Activated naive CD4-positive, alpha-beta T cell treated with anti-CD3 and anti-CD28 coated beads, Interleukin-2, amount 50 U/mL, for 72 hours (primary cell): ENCODE results near the gene REEP1. TPM values are rescaled to one million over a fixed set of nuclear protein-coding genes. Genes with fewer than 3 reads are reported as not detected.
"Not testable (repeated sequence)": the region's sequence is repeated elsewhere in the genome, so short reads cannot be mapped to it uniquely, and the experiment has no call there.

ENCODE experiments used
- ATAC-seq, 2 donors: fragments of 150-1000 bp; cut with Tn5 transposase; 2 replicates each; pipeline ENCODE4 v1.10.0; 2021; ENCODE audit warnings: mild to moderate bottlenecking in 2 of 2, moderate library complexity in 2 of 2
- DNase-seq, 2 donors: peaks; one replicate each; pipeline ENCODE4 v3.0.0; 2021 to 2022; ENCODE audit warnings: low spot score in 2 of 2
- H3K27ac Mint-ChIP-seq, 2 donors: one replicate each; pipeline ENCODE4 v1.8.0; 2022; ENCODE audit warnings: mild to moderate bottlenecking in 2 of 2, mixed read lengths in 2 of 2
- H3K36me3 Mint-ChIP-seq, 2 donors: one replicate each; pipeline ENCODE4 v1.8.0; 2022; ENCODE audit warnings: mixed read lengths in 2 of 2
- H3K9me3 Mint-ChIP-seq, 2 donors: one replicate each; pipeline ENCODE4 v1.8.0; 2022; ENCODE audit warnings: mixed read lengths in 2 of 2
- total RNA-seq, 2 donors: library from RNA; stranded (reverse); gene quantifications; one replicate each; pipeline ENCODE4 v1.2.3, GENCODE V29; 2022

Gene REEP1
- total RNA-seq, 2 donors from 2014 or later = 0.45 to 0.59 TPM

DNA sequence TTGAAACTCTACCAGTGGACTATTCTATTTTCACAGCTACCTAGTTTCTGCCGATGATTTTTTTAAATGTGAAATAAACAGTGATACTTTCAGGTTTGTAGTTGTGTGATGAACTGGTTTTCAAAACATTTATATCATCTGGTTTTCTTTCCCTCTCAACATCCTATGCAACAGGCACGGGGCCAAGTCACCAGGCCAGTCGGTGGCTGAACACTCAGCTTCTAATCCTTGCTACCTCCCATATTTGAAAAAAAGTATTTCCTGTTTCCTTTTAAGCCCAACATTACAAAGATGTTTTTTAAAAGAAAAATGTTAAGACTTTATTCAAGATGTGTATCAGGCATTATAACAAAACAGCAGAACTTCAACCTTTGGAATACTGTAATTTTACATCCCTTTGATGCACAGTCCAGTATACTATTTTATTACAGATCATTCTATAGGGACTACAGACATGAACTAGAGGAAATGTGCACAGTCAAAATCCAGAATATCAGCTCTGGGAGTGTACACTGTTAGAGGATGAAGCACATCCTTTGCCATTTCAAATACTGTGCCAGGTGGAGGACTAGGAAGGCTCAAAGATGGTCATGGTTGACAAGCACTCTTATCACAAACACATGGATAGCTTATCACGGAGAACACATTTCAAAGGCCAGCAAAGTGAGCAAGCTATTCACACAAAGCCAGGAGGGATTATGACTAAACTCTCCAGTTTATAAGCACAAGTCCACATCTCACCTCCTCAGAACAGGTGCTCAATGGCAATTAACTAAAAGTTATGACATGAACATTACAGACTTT lies 123.5 kb downstream of the REEP1 start:
- H3K36me3 Mint-ChIP-seq = peaks cover 5 to 25% of the 10 kb centered on the region in 2 donors
- DNase-seq = no peak
- peaks cover 0 to 4% of the 10 kb centered on the region in 2 donors for H3K9me3 Mint-ChIP-seq
- ATAC-seq = no peak
- peak overlapping the region; percentile 50 to 69 for H3K27ac Mint-ChIP-seq

DNA sequence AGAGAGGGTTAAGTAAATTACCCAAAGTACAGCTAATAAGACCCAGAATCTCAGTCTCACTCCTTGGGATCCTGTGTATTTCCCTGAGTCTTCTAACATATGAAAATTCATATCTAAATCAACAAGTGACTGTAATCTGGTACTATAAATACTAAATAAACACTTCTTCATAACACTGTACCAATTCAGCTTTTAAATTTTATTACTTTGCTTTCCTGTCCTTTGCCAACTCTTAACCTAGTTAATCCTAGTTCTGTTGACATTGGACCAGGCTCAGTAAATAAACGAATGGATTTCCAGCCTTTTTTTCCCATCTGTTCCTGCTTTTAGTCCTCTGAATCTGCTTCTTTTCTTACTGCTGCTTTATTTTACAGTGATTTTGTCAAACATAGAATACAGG lies 124.4 kb downstream of the REEP1 start:
- DNase-seq (no peak), ATAC-seq (no peak)
- peaks cover 5 to 29% of the 10 kb centered on the region in 2 donors for H3K36me3 Mint-ChIP-seq
- peaks cover 0 to 1% of the 10 kb centered on the region in 2 donors for H3K9me3 Mint-ChIP-seq
- no peak overlapping the region for H3K27ac Mint-ChIP-seq

- no peak for DNase-seq
- Mint-ChIP-seq H3K27ac (peak overlapping the region in 1 of 2 donors; percentile 19), H3K36me3 (peaks cover 5 to 36% of the 10 kb centered on the region in 2 donors), H3K9me3 (no peaks in the 10 kb centered on the region)
- ATAC-seq = no peak
These were observed 125.6 kb downstream of the REEP1 start for GRCh38 chr2:86211796-86212188.

GRCh38 chr2:86211033-86211795 lies 126.2 kb downstream of the REEP1 start:
- Mint-ChIP-seq H3K36me3 (peaks cover 5 to 40% of the 10 kb centered on the region in 2 donors), H3K27ac (peak overlapping the region in 1 of 2 donors; percentile 7), H3K9me3 (no peaks in the 10 kb centered on the region)
- DNase-seq (no peak), ATAC-seq (no peak)

DNA sequence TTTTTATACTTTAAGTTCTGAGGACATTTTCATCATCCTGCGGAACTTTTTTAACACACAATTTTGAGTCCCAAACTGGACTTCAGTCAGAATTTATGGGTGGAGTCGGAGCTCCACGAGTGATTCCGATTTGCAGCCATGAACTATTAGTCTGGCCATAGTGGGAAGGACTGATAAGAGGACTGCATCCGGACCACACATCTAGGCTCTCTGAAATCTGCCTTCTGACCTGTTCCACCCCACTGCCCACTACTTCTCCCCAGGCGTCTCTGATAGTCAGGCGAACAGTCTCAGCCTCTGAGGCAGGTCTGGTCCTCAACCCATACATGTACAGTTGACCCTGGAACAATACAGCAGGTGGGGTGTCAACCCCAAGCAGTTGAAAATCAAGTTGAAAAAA lies 133.0 kb downstream of the REEP1 start:
- no peak for ATAC-seq
- H3K36me3 Mint-ChIP-seq = peaks cover 3 to 20% of the 10 kb centered on the region in 2 donors
- DNase-seq = no peak
- no peaks in the 10 kb centered on the region for H3K9me3 Mint-ChIP-seq
- peak overlapping the region in 1 of 2 donors; percentile 8 for H3K27ac Mint-ChIP-seq

DNA sequence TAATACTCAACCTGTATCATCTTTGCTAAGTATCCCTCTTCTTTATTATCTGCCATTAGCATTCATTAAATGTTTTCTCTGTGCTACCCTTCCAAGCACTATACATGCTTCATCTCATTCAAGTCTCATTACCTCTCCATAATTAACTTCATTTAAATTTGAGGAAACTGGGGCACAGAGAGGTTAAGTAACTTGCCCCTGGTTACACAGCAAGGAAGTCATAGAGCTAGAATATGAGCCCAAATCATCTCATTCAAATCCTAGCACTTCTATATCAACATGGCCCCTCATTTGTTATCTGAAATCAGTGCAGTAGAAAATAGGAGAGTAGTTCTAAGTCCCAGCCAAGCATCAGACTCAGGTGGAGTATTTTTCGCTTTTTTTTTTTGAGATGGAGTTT lies 133.8 kb downstream of the REEP1 start:
- ATAC-seq (no peak), DNase-seq (no peak)
- Mint-ChIP-seq H3K9me3 (no peaks in the 10 kb centered on the region), H3K36me3 (peaks cover 7 to 21% of the 10 kb centered on the region in 2 donors), H3K27ac (no peak overlapping the region)

- H3K36me3 Mint-ChIP-seq = peaks cover 7 to 26% of the 10 kb centered on the region in 2 donors
- DNase-seq (no peak), ATAC-seq (no peak)
- no peaks in the 10 kb centered on the region for H3K9me3 Mint-ChIP-seq
- H3K27ac Mint-ChIP-seq = no peak overlapping the region
These were observed 134.7 kb downstream of the REEP1 start for GRCh38 chr2:86202702-86203101.

GRCh38 chr2:86202336-86202692 lies 135.1 kb downstream of the REEP1 start:
- Mint-ChIP-seq H3K27ac (no peak overlapping the region), H3K9me3 (no peaks in the 10 kb centered on the region), H3K36me3 (peaks cover 7 to 24% of the 10 kb centered on the region in 2 donors)
- ATAC-seq (no peak), DNase-seq (no peak)

DNA sequence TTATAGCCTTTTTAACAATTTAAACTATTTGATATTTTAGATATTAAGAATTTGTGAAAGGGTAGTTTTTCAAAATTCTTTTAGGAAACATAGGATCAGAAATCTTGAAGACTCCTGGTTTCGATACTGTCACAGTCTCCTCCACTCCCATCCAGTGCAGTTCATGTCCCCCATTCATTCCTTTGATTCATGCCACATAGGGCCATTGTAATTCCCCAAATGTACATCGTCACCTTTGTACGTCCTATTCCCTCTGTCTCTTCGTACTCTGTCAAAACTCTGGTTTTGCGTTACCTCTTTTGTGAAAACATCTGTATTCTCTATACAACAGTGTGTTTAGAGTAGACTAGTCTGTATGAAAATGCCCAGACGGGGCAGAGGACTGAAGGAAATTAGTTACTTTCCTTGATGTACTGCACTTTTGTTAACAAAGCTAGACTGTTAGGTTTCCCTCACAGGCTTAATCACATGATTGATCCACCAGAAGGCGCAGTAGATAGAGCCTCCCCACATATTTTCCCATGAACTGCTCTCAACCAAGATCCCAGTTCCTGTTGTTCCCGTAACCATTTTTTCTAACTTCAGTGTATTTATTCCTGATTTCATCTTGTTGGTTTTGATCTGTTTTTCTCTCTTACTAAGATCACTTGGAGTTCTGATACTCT lies 135.6 kb downstream of the REEP1 start:
- ATAC-seq (no peak), DNase-seq (no peak)
- Mint-ChIP-seq H3K36me3 (peaks cover 7 to 19% of the 10 kb centered on the region in 2 donors), H3K27ac (no peak overlapping the region), H3K9me3 (no peaks in the 10 kb centered on the region)

DNA sequence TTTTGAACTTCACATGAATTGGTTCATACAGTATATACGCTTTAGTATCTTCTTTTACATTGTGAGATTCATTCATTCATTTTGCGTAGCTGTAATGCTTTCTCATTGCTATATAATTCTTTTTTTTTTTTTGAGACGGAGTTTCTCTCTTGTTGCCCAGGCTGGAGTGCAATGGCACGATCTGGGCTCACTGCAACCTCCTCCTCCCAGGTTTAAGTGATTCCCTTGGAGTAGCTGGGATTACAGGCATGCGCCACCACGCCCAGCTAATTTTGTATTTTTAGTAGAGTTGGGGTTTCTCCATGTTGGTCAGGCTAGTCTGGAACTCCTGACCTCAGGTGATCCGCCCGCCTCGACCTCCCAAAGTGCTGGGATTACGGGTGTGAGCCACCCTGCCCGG lies 136.9 kb downstream of the REEP1 start:
- not testable (repeated sequence) for DNase-seq, ATAC-seq, H3K9me3 Mint-ChIP-seq
- Mint-ChIP-seq H3K36me3 (peaks cover 11 to 19% of the 10 kb centered on the region in 2 donors), H3K27ac (peak overlapping the region; percentile 44 to 92)

GRCh38 chr2:86199834-86200177 lies 137.6 kb downstream of the REEP1 start:
- no peak for ATAC-seq
- Mint-ChIP-seq H3K9me3 (no peaks in the 10 kb centered on the region), H3K36me3 (peaks cover 19 to 24% of the 10 kb centered on the region in 2 donors), H3K27ac (peak overlapping the region; percentile 92 to 100)
- DNase-seq = no peak

- ATAC-seq (no peak), DNase-seq (no peak)
- H3K9me3 Mint-ChIP-seq = no peaks in the 10 kb centered on the region
- peak overlapping the region; percentile 98 for H3K27ac Mint-ChIP-seq
- H3K36me3 Mint-ChIP-seq = peaks cover 31 to 43% of the 10 kb centered on the region in 2 donors
These were observed 141.5 kb downstream of the REEP1 start for GRCh38 chr2:86195808-86196387.

DNA sequence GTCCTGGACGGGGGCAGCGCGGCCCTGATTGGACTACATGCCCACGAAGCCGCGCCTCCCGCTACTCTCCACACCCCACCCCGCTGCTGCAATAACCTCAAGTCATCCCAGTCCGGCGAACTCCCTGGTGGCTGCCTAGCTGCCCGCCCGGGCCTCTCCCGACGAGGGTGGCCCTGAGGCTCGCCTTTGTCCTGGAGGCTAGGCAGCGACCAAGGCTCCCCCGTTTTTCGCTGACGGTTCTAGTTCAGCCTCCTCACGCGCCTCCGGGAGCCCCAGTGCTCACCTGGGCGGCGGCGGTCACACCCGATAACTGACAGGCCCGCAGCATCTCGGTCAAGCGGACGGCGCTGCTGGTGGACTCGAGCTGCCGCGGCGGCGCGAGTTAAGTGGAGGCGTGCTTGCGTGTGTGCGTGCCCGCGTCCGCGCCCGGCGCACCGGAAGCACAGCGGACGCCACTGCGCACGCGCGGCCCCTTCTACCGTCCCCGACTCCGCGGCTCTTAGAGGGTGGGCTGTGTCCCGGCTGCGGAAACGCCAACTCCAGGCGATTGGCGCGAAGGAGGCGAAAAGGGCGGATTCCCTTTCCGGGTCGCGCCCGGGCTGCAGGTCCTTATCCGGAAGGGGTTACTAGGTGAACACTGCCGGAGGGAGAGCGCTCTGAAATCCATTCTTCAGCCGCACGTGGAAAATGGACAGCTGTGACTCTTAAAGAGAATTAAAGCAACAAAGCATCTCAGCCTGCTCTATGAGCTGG lies 142.2 kb downstream of the REEP1 start, which contains the start of gene IMMT:
TSS of gene IMMT (minus strand) at position 408 of the 753 bp plus-strand sequence. CDS start at position 328, 80 bp downstream.
- Mint-ChIP-seq H3K27ac (peak within 1 kb of the TSS; percentile 98), H3K36me3 (peaks cover 35 to 50% of the 10 kb centered on the region in 2 donors), H3K9me3 (no peaks in the 10 kb centered on the region)
- ATAC-seq (peak; percentile 92 to 93), DNase-seq (peak; percentile 91 to 95)

GRCh38 chr2:86194751-86195054 lies 142.7 kb downstream of the REEP1 start:
- peaks cover 39 to 54% of the 10 kb centered on the region in 2 donors for H3K36me3 Mint-ChIP-seq
- DNase-seq = no peak
- ATAC-seq = no peak
- peak overlapping the region; percentile 98 for H3K27ac Mint-ChIP-seq
- no peaks in the 10 kb centered on the region for H3K9me3 Mint-ChIP-seq

GRCh38 chr2:86193901-86194567 lies 143.4 kb downstream of the REEP1 start:
- DNase-seq (no peak), ATAC-seq (no peak)
- Mint-ChIP-seq H3K9me3 (no peaks in the 10 kb centered on the region), H3K27ac (peak overlapping the region; percentile 55 to 98), H3K36me3 (peaks cover 32 to 49% of the 10 kb centered on the region in 2 donors)
